ENCODE data around the gene NTNG1.

GRCh38 chr1:107200631-107201030, 59.8 kb downstream of the NTNG1 start:
- TF ChIP-seq CTCF (IDR thresholded peaks at IDR 0.05; ENCODE audit: insufficient read depth, low read length) (no peak), POLR2AphosphoS5 (IDR thresholded peaks at IDR 0.05; ENCODE audit: low read depth) (no peak), REST (IDR thresholded peaks at IDR 0.05; ENCODE audit: insufficient replicate concordance, low read depth) (no peak), SPI1 (IDR thresholded peaks at IDR 0.05; ENCODE audit: borderline replicate concordance, low read depth) (no peak)
